Measurements from ENCODE around the gene ATG16L1.
"Not testable (repeated sequence)": the region's sequence is repeated elsewhere in the genome, so short reads cannot be mapped to it uniquely, and the experiment has no call there.

ATG16L1 gene

GRCh38 chr2:233297076-233297475, 45.6 kb downstream of the ATG16L1 start:
- no peak for DNase-seq

GRCh38 chr2:233300401-233300800, 48.9 kb downstream of the ATG16L1 start:
- DNase-seq: no peak

- no peak for DNase-seq
Observed at GRCh38 chr2:233301248-233301647, 49.8 kb downstream of the ATG16L1 start.

- DNase-seq: no peak
Observed at GRCh38 chr2:233301811-233302210, 50.3 kb downstream of the ATG16L1 start.

GRCh38 chr2:233303252-233303651, 51.8 kb downstream of the ATG16L1 start:
- no peak for DNase-seq

- no peak for DNase-seq
Observed at GRCh38 chr2:233307565-233307964, 56.1 kb downstream of the ATG16L1 start, which contains the start of gene SAG. Gene SAG (plus strand): TSS chr2:233307816. CDS start chr2:233309190, 1,374 bp downstream.

- no peak for DNase-seq
Observed at GRCh38 chr2:233311241-233311926, 59.9 kb downstream of the ATG16L1 start.

GRCh38 chr2:233312874-233313273, 61.4 kb downstream of the ATG16L1 start:
- DNase-seq: no peak

- no peak for DNase-seq
Observed at GRCh38 chr2:233314180-233314925, 62.9 kb downstream of the ATG16L1 start.

GRCh38 chr2:233317196-233317943, 65.9 kb downstream of the ATG16L1 start:
- DNase-seq: no peak

GRCh38 chr2:233319256-233319655, 67.8 kb downstream of the ATG16L1 start:
- DNase-seq: no peak

- no peak for DNase-seq
Observed at GRCh38 chr2:233320470-233320869, 69.0 kb downstream of the ATG16L1 start.

GRCh38 chr2:233321166-233321565, 69.7 kb downstream of the ATG16L1 start:
- DNase-seq: no peak

GRCh38 chr2:233323851-233324250, 72.4 kb downstream of the ATG16L1 start:
- DNase-seq: no peak

GRCh38 chr2:233325256-233325655, 73.8 kb downstream of the ATG16L1 start:
- DNase-seq: no peak

GRCh38 chr2:233325814-233326213, 74.3 kb downstream of the ATG16L1 start:
- DNase-seq: no peak

GRCh38 chr2:233326500-233326899, 75.0 kb downstream of the ATG16L1 start:
- no peak for DNase-seq

- DNase-seq: no peak
Observed at GRCh38 chr2:233328922-233329321, 77.4 kb downstream of the ATG16L1 start.

- DNase-seq: no peak
Observed at GRCh38 chr2:233329489-233330135, 78.1 kb downstream of the ATG16L1 start.

GRCh38 chr2:233331536-233331935, 80.1 kb downstream of the ATG16L1 start:
- peak; percentile 92 to 98 (median 96) for DNase-seq

GRCh38 chr2:233332125-233332524, 80.7 kb downstream of the ATG16L1 start:
- no peak for DNase-seq

GRCh38 chr2:233334915-233335314, 83.4 kb downstream of the ATG16L1 start:
- no peak for DNase-seq

GRCh38 chr2:233336091-233336490, 84.6 kb downstream of the ATG16L1 start:
- not testable (repeated sequence) for DNase-seq
